ENCODE results near the gene EIF4ENIF1.

Gene EIF4ENIF1

DNA sequence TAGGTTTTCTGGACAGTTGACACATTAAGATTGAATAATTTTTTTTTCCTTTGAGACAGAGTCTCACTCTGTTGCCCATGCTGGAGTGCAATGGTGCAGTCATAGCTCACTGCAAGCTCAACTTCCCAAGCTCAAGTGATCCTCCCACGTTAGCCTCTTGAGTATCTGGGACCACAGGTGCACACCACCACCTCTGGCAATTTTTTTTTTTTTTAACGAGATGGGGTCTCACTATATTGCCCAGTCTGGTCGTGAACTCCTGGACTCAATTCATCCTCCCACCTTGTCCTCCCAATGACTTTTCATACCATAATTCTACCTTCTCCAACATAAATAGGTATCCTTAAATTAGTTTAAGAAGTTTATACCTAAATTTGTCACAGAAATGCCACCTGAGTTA lies 8.5 kb downstream of the EIF4ENIF1 start:
- Histone ChIP-seq H2AFZ (ENCODE audit: low read depth, low read length, severe bottlenecking) (no peak overlapping the region), H3K36me3 (ENCODE audit: low read length) (peaks cover 14% of the 10 kb centered on the region; the same call in 1 of the 2 replicates), H3K4me2 (ENCODE audit: low read depth, low read length, poor library complexity, severe bottlenecking) (no peak overlapping the region), H3K9me2 (replicated peaks; ENCODE audit: insufficient read depth, low read length) (no peaks in the 10 kb centered on the region), H4K20me1 (ENCODE audit: low read depth, low read length) (no peaks in the 10 kb centered on the region), H3K9me3 (ENCODE audit: insufficient read depth, low read length) (no peaks in the 10 kb centered on the region), H3K4me3 (ENCODE audit: insufficient read depth, low read length, poor library complexity, severe bottlenecking) (no peak overlapping the region), H3F3A (ENCODE audit: insufficient read depth) (peaks cover 7% of the 10 kb centered on the region; the same call in 1 of the 2 replicates), H3K27me3 (ENCODE audit: low read length) (no peaks in the 10 kb centered on the region), H3K27ac (ENCODE audit: low read depth, low read length) (no peak overlapping the region), H3K79me2 (ENCODE audit: insufficient read depth, low read length) (peaks cover 68% of the 10 kb centered on the region), H3K9ac (ENCODE audit: low read length) (no peak overlapping the region)
- no peak for TF ChIP-seq EZH2phosphoT487 (conservative IDR thresholded peaks at IDR 0.05; ENCODE audit: low read length)
- no peak for TF ChIP-seq CTCF (IDR thresholded peaks at IDR 0.05; ENCODE audit: insufficient read depth, low read length, poor library complexity, severe bottlenecking)

GRCh38 chr22:31477329-31477728 lies 12.3 kb downstream of the EIF4ENIF1 start:
- Histone ChIP-seq H3K27ac (ENCODE audit: low read depth, low read length) (peak overlapping the region; percentile 62), H3K79me2 (ENCODE audit: insufficient read depth, low read length) (peaks cover 74% of the 10 kb centered on the region), H3K9me2 (replicated peaks; ENCODE audit: insufficient read depth, low read length) (no peaks in the 10 kb centered on the region), H3K4me2 (ENCODE audit: low read depth, low read length, poor library complexity, severe bottlenecking) (peak overlapping the region; percentile 26), H3K4me3 (ENCODE audit: insufficient read depth, low read length, poor library complexity, severe bottlenecking) (no peak overlapping the region), H3K27me3 (ENCODE audit: low read length) (no peaks in the 10 kb centered on the region), H2AFZ (ENCODE audit: low read depth, low read length, severe bottlenecking) (no peak overlapping the region), H3K9me3 (ENCODE audit: insufficient read depth, low read length) (no peaks in the 10 kb centered on the region), H3K36me3 (ENCODE audit: low read length) (peaks cover 14% of the 10 kb centered on the region; the same call in 1 of the 2 replicates), H3F3A (ENCODE audit: insufficient read depth) (peaks cover 7% of the 10 kb centered on the region; the same call in 1 of the 2 replicates), H3K9ac (ENCODE audit: low read length) (0 out of 2 replicates have a peak overlapping the region, but pooled peaks have one; percentile 14), H4K20me1 (ENCODE audit: low read depth, low read length) (no peaks in the 10 kb centered on the region)
- no peak for TF ChIP-seq EZH2phosphoT487 (conservative IDR thresholded peaks at IDR 0.05; ENCODE audit: low read length)

DNA sequence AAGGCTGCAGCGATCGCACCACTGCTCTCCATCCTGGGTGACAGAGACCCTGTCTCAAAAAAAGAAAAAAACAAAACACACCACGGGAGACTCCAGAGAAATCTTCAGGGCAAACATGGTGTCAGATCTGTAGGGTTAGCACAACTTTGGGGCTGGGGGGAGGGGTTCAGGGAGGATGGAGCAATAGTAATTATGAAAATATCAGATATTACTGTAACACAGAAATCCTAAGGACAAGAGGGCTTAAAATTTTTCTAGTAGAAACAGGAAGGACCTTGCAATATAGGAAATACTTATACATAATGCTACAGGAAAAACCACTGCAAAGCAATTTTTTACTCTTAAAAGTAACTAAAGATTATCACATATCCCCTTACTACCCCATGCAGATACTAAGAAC lies 13.8 kb downstream of the EIF4ENIF1 start:
- Histone ChIP-seq H3K36me3 (ENCODE audit: low read length) (peaks cover 6% of the 10 kb centered on the region; the same call in 1 of the 2 replicates), H2AFZ (ENCODE audit: low read depth, low read length, severe bottlenecking) (no peak overlapping the region), H3K9me3 (ENCODE audit: insufficient read depth, low read length) (no peaks in the 10 kb centered on the region), H3K4me3 (ENCODE audit: insufficient read depth, low read length, poor library complexity, severe bottlenecking) (no peak overlapping the region), H3F3A (ENCODE audit: insufficient read depth) (peaks cover 7% of the 10 kb centered on the region; the same call in 1 of the 2 replicates), H3K9ac (ENCODE audit: low read length) (no peak overlapping the region), H3K9me2 (replicated peaks; ENCODE audit: insufficient read depth, low read length) (no peaks in the 10 kb centered on the region), H3K27me3 (ENCODE audit: low read length) (no peaks in the 10 kb centered on the region), H3K4me2 (ENCODE audit: low read depth, low read length, poor library complexity, severe bottlenecking) (no peak overlapping the region), H3K27ac (ENCODE audit: low read depth, low read length) (no peak overlapping the region), H4K20me1 (ENCODE audit: low read depth, low read length) (no peaks in the 10 kb centered on the region), H3K79me2 (ENCODE audit: insufficient read depth, low read length) (peaks cover 60% of the 10 kb centered on the region)
- TF ChIP-seq CTCF (IDR thresholded peaks at IDR 0.05; ENCODE audit: insufficient read depth, low read length, poor library complexity, severe bottlenecking) (no peak), EZH2phosphoT487 (conservative IDR thresholded peaks at IDR 0.05; ENCODE audit: low read length) (no peak)

- TF ChIP-seq CTCF (IDR thresholded peaks at IDR 0.05; ENCODE audit: insufficient read depth, low read length, poor library complexity, severe bottlenecking) (no peak), EZH2phosphoT487 (conservative IDR thresholded peaks at IDR 0.05; ENCODE audit: low read length) (no peak)
- no peak overlapping the region for H3K9ac ChIP-seq (ENCODE audit: low read length)
- peaks cover 7% of the 10 kb centered on the region; the same call in 1 of the 2 replicates for H3F3A ChIP-seq (ENCODE audit: insufficient read depth)
- H3K4me2 ChIP-seq (ENCODE audit: low read depth, low read length, poor library complexity, severe bottlenecking), result no peak overlapping the region
- H3K79me2 ChIP-seq (ENCODE audit: insufficient read depth, low read length), result peaks cover 54% of the 10 kb centered on the region
- peaks cover 6% of the 10 kb centered on the region; the same call in 1 of the 2 replicates for H3K36me3 ChIP-seq (ENCODE audit: low read length)
- H3K4me3 ChIP-seq (ENCODE audit: insufficient read depth, low read length, poor library complexity, severe bottlenecking), result no peak overlapping the region
- no peaks in the 10 kb centered on the region for H3K27me3 ChIP-seq (ENCODE audit: low read length)
- no peak overlapping the region for H3K27ac ChIP-seq (ENCODE audit: low read depth, low read length)
- H3K9me3 ChIP-seq (ENCODE audit: insufficient read depth, low read length), result no peaks in the 10 kb centered on the region
- H4K20me1 ChIP-seq (ENCODE audit: low read depth, low read length), result no peaks in the 10 kb centered on the region
- H3K9me2 ChIP-seq (replicated peaks; ENCODE audit: insufficient read depth, low read length), result no peaks in the 10 kb centered on the region
- no peak overlapping the region for H2AFZ ChIP-seq (ENCODE audit: low read depth, low read length, severe bottlenecking)
These were observed 14.9 kb downstream of the EIF4ENIF1 start for GRCh38 chr22:31474743-31475142.

All from SU-DHL-6 (cell line).